ENCODE measurements around the gene SERPINF2.

Gene SERPINF2

GRCh38 chr17:1709971-1710806 lies 32.5 kb upstream of the SERPINF2 start, which contains the start of gene TLCD2:
Gene TLCD2, minus strand, starts transcription at chr17:1710377. Its CDS starts 135 bp downstream, at chr17:1710242.
- H3K9me3 ChIP-seq (ENCODE audit: control insufficient read depth, insufficient read depth, low read depth, low read length) = no peaks in the 10 kb centered on the region
- peak within 1 kb of the TSS; percentile 87 for H3K4me3 ChIP-seq (ENCODE audit: low read depth, low read length)
- H3K27ac ChIP-seq (ENCODE audit: low read depth, low read length) = no peak within 1 kb of the TSS
- peaks cover 19% of the 10 kb centered on the region for H3K36me3 ChIP-seq (ENCODE audit: control insufficient read depth, insufficient read depth, low read length)
- H3K4me1 ChIP-seq (ENCODE audit: control insufficient read depth, insufficient read depth, low read length) = peaks cover 19% of the 10 kb centered on the region
- H3K27me3 ChIP-seq (ENCODE audit: control insufficient read depth, insufficient read depth, low read length) = peaks cover 4% of the 10 kb centered on the region
- H3K9ac ChIP-seq (ENCODE audit: low read length) = peak within 1 kb of the TSS; percentile 68

GRCh38 chr17:1710807-1711553 lies 31.7 kb upstream of the SERPINF2 start:
- no peak overlapping the region for H3K27ac ChIP-seq (ENCODE audit: low read depth, low read length)
- H3K9ac ChIP-seq (ENCODE audit: low read length) = peak overlapping the region; percentile 68
- H3K9me3 ChIP-seq (ENCODE audit: control insufficient read depth, insufficient read depth, low read depth, low read length) = no peaks in the 10 kb centered on the region
- peaks cover 19% of the 10 kb centered on the region for H3K4me1 ChIP-seq (ENCODE audit: control insufficient read depth, insufficient read depth, low read length)
- H3K4me3 ChIP-seq (ENCODE audit: low read depth, low read length) = peak overlapping the region; percentile 87
- H3K36me3 ChIP-seq (ENCODE audit: control insufficient read depth, insufficient read depth, low read length) = peaks cover 19% of the 10 kb centered on the region
- peaks cover 4% of the 10 kb centered on the region for H3K27me3 ChIP-seq (ENCODE audit: control insufficient read depth, insufficient read depth, low read length)

GRCh38 chr17:1711804-1712203 lies 30.9 kb upstream of the SERPINF2 start:
- H3K4me3 ChIP-seq (ENCODE audit: low read depth, low read length) = no peak overlapping the region
- H3K4me1 ChIP-seq (ENCODE audit: control insufficient read depth, insufficient read depth, low read length) = peaks cover 19% of the 10 kb centered on the region

GRCh38 chr17:1712271-1712670 lies 30.4 kb upstream of the SERPINF2 start:
- no peak overlapping the region for H3K27ac ChIP-seq (ENCODE audit: low read depth, low read length)
- H3K9me3 ChIP-seq (ENCODE audit: control insufficient read depth, insufficient read depth, low read depth, low read length) = no peaks in the 10 kb centered on the region
- no peak overlapping the region for H3K9ac ChIP-seq (ENCODE audit: low read length)
- H3K4me3 ChIP-seq (ENCODE audit: low read depth, low read length) = no peak overlapping the region
- H3K27me3 ChIP-seq (ENCODE audit: control insufficient read depth, insufficient read depth, low read length) = peaks cover 4% of the 10 kb centered on the region
- peaks cover 19% of the 10 kb centered on the region for H3K36me3 ChIP-seq (ENCODE audit: control insufficient read depth, insufficient read depth, low read length)
- H3K4me1 ChIP-seq (ENCODE audit: control insufficient read depth, insufficient read depth, low read length) = peaks cover 19% of the 10 kb centered on the region

More at GRCh38 chr17:1711804-1712203, 30.9 kb upstream of the SERPINF2 start:
- Histone ChIP-seq H3K27ac (ENCODE audit: low read depth, low read length) (no peak overlapping the region), H3K9me3 (ENCODE audit: control insufficient read depth, insufficient read depth, low read depth, low read length) (no peaks in the 10 kb centered on the region), H3K9ac (ENCODE audit: low read length) (no peak overlapping the region), H3K27me3 (ENCODE audit: control insufficient read depth, insufficient read depth, low read length) (peaks cover 4% of the 10 kb centered on the region), H3K36me3 (ENCODE audit: control insufficient read depth, insufficient read depth, low read length) (peaks cover 19% of the 10 kb centered on the region)

- no peak overlapping the region for H3K27ac ChIP-seq (ENCODE audit: low read depth, low read length)
- peak overlapping the region; percentile 77 for H3K4me3 ChIP-seq (ENCODE audit: low read depth, low read length)
- H3K4me1 ChIP-seq (ENCODE audit: control insufficient read depth, insufficient read depth, low read length) = peaks cover 23% of the 10 kb centered on the region
- H3K36me3 ChIP-seq (ENCODE audit: control insufficient read depth, insufficient read depth, low read length) = peaks cover 19% of the 10 kb centered on the region
- H3K9me3 ChIP-seq (ENCODE audit: control insufficient read depth, insufficient read depth, low read depth, low read length) = no peaks in the 10 kb centered on the region
- no peak overlapping the region for H3K9ac ChIP-seq (ENCODE audit: low read length)
- peaks cover 4% of the 10 kb centered on the region for H3K27me3 ChIP-seq (ENCODE audit: control insufficient read depth, insufficient read depth, low read length)
Measured at GRCh38 chr17:1713160-1713877, 29.4 kb upstream of the SERPINF2 start.

GRCh38 chr17:1713878-1714426 lies 28.7 kb upstream of the SERPINF2 start:
- peak overlapping the region; percentile 68 for H3K9ac ChIP-seq (ENCODE audit: low read length)
- H3K4me1 ChIP-seq (ENCODE audit: control insufficient read depth, insufficient read depth, low read length) = peaks cover 23% of the 10 kb centered on the region
- H3K27ac ChIP-seq (ENCODE audit: low read depth, low read length) = peak overlapping the region; percentile 27; the same call in 1 of the 2 replicates
- peaks cover 19% of the 10 kb centered on the region for H3K36me3 ChIP-seq (ENCODE audit: control insufficient read depth, insufficient read depth, low read length)
- peaks cover 4% of the 10 kb centered on the region for H3K27me3 ChIP-seq (ENCODE audit: control insufficient read depth, insufficient read depth, low read length)
- no peaks in the 10 kb centered on the region for H3K9me3 ChIP-seq (ENCODE audit: control insufficient read depth, insufficient read depth, low read depth, low read length)
- H3K4me3 ChIP-seq (ENCODE audit: low read depth, low read length) = peak overlapping the region; percentile 77

GRCh38 chr17:1714427-1714979 lies 28.2 kb upstream of the SERPINF2 start:
- peak overlapping the region; percentile 37; the same call in 1 of the 2 replicates for H3K27ac ChIP-seq (ENCODE audit: low read depth, low read length)
- peaks cover 4% of the 10 kb centered on the region for H3K27me3 ChIP-seq (ENCODE audit: control insufficient read depth, insufficient read depth, low read length)
- peaks cover 19% of the 10 kb centered on the region for H3K36me3 ChIP-seq (ENCODE audit: control insufficient read depth, insufficient read depth, low read length)
- H3K9me3 ChIP-seq (ENCODE audit: control insufficient read depth, insufficient read depth, low read depth, low read length) = no peaks in the 10 kb centered on the region
- H3K4me1 ChIP-seq (ENCODE audit: control insufficient read depth, insufficient read depth, low read length) = peaks cover 23% of the 10 kb centered on the region
- H3K4me3 ChIP-seq (ENCODE audit: low read depth, low read length) = peak overlapping the region; percentile 77
- H3K9ac ChIP-seq (ENCODE audit: low read length) = peak overlapping the region; percentile 71

- peak overlapping the region; percentile 71 for H3K9ac ChIP-seq (ENCODE audit: low read length)
- peaks cover 23% of the 10 kb centered on the region for H3K4me1 ChIP-seq (ENCODE audit: control insufficient read depth, insufficient read depth, low read length)
- peak overlapping the region; percentile 37; the same call in 1 of the 2 replicates for H3K27ac ChIP-seq (ENCODE audit: low read depth, low read length)
Measured at GRCh38 chr17:1714980-1715802, 27.5 kb upstream of the SERPINF2 start.

GRCh38 chr17:1715803-1716075 lies 26.9 kb upstream of the SERPINF2 start:
- Histone ChIP-seq H3K9ac (ENCODE audit: low read length) (peak overlapping the region; percentile 71), H3K4me1 (ENCODE audit: control insufficient read depth, insufficient read depth, low read length) (peaks cover 23% of the 10 kb centered on the region), H3K4me3 (ENCODE audit: low read depth, low read length) (peak overlapping the region; percentile 77), H3K27me3 (ENCODE audit: control insufficient read depth, insufficient read depth, low read length) (no peaks in the 10 kb centered on the region), H3K9me3 (ENCODE audit: control insufficient read depth, insufficient read depth, low read depth, low read length) (no peaks in the 10 kb centered on the region), H3K36me3 (ENCODE audit: control insufficient read depth, insufficient read depth, low read length) (peaks cover 19% of the 10 kb centered on the region), H3K27ac (ENCODE audit: low read depth, low read length) (peak overlapping the region; percentile 37; the same call in 1 of the 2 replicates)

More at GRCh38 chr17:1714980-1715802, 27.5 kb upstream of the SERPINF2 start:
- H3K36me3 ChIP-seq (ENCODE audit: control insufficient read depth, insufficient read depth, low read length) = peaks cover 19% of the 10 kb centered on the region
- no peaks in the 10 kb centered on the region for H3K9me3 ChIP-seq (ENCODE audit: control insufficient read depth, insufficient read depth, low read depth, low read length)
- peaks cover 4% of the 10 kb centered on the region for H3K27me3 ChIP-seq (ENCODE audit: control insufficient read depth, insufficient read depth, low read length)
- peak overlapping the region; percentile 77 for H3K4me3 ChIP-seq (ENCODE audit: low read depth, low read length)

All from HUES6 (cell line).